OCI-LY3 (cell line): ENCODE measurements around the gene TCERG1L.

Experiments used
- EZH2phosphoT487 ChIP-seq: fragments of 200-600 bp; shearing (Covaris generic); IDR thresholded peaks from 2 replicates; pipeline ENCODE4 v1.6.1; 2018; ENCODE audit warnings: antibody characterized with exemption, mixed run types, low read depth
- TF ChIP-seq, protein P1 (sequence below): fragments of 200-600, 300-600 bp; sonication (generic); IDR thresholded peaks from 2 replicates; pipeline ENCODE4 v1.5.1; 2014; ENCODE audit warnings: antibody characterized with exemption, low read length, low read depth

DNA sequence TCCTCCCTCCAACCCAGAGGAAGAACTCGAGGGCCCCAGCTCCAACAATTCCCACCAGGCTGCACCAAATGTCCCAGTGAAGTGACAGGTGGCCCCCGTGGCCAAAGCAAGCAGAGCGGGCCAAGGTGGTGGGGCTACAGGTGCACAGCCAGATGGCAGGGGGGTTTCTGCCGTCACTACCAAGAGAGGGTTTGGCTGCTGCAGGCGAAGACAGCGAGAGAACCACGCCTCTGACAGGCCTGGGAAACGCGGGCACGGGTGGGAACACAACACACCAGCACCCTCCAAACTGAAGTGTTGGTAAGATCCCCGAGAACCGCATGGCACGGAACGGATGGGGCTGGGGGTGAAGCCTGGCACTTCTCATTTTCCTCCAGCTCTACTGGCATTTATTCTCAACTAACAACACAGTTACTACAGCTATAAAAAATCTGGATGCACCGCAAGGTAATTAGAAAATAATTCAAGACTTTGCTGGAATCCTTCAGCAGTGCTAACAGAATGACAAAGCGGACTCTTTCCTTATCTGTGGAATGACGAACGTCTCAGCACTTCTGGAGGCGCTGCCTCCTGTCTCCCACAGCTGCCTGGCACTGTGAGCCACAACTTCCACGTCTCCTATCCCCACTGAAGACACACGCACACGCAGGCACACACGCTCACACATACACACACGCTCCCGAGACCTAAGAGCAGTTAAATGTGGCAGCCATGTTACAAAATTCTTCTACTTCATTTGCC is 167.9 kb downstream of the TCERG1L start:
- TF ChIP-seq, protein P1, sequence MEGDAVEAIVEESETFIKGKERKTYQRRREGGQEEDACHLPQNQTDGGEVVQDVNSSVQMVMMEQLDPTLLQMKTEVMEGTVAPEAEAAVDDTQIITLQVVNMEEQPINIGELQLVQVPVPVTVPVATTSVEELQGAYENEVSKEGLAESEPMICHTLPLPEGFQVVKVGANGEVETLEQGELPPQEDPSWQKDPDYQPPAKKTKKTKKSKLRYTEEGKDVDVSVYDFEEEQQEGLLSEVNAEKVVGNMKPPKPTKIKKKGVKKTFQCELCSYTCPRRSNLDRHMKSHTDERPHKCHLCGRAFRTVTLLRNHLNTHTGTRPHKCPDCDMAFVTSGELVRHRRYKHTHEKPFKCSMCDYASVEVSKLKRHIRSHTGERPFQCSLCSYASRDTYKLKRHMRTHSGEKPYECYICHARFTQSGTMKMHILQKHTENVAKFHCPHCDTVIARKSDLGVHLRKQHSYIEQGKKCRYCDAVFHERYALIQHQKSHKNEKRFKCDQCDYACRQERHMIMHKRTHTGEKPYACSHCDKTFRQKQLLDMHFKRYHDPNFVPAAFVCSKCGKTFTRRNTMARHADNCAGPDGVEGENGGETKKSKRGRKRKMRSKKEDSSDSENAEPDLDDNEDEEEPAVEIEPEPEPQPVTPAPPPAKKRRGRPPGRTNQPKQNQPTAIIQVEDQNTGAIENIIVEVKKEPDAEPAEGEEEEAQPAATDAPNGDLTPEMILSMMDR: no peak
- TF ChIP-seq EZH2phosphoT487: no peak
